Sciatic nerve (tissue), 2 donors: ENCODE results near the gene DGKE. TPM values are rescaled to one million over a fixed set of nuclear protein-coding genes. Genes with fewer than 3 reads are reported as not detected.

Source experiments
- ATAC-seq: fragments of 200-7000 bp; cut with Tn5 transposase; one replicate; pipeline ENCODE4 v1.9.1; 2020; ENCODE audit warnings: mild to moderate bottlenecking, moderate library complexity
- DNase-seq: peaks from one replicate; pipeline ENCODE4 v3.0.0-alpha.2; 2020; ENCODE audit warnings: low spot score
- intact Hi-C: fragments of 100-400 bp; cut with DNase I; formaldehyde crosslinking; loops from one replicate; pipeline ENCODE4 v1.14.2; 2022
- total RNA-seq: library from RNA; stranded (reverse); fragmentation: NEBNext Ultra II Directional; extraction: Animal tissue kit (Norgen Biotek cat#: 25700); gene quantifications from one replicate; pipeline ENCODE4 v1.2.1, GENCODE V29; 2021
- donor health status: DM: no; HTN: no; CAD: no.
- donor health status: DM: no; HTN: no; CAD: no.

Gene DGKE
- total RNA-seq, 1 donor from 2014 or later: 16.8 TPM

GRCh38 chr17:56881685-56882295 lies 47.8 kb downstream of the DGKE start:
- DNase-seq (no peak), ATAC-seq (no peak)
- intact Hi-C loops: no loop called here

- DNase-seq: no peak
- no peak for ATAC-seq
- intact Hi-C loops: no loop called here
These were observed 49.7 kb downstream of the DGKE start for GRCh38 chr17:56883616-56884015.

- intact Hi-C loops: no loop called here
- ATAC-seq (no peak), DNase-seq (no peak)
These were observed 50.7 kb downstream of the DGKE start for GRCh38 chr17:56884483-56885311.

GRCh38 chr17:56885312-56885657 lies 51.3 kb downstream of the DGKE start:
- ATAC-seq (no peak), DNase-seq (no peak)
- intact Hi-C loops: no loop called here

- no peak for DNase-seq
- no peak for ATAC-seq
- intact Hi-C loops: no loop called here
These were observed 52.4 kb downstream of the DGKE start for GRCh38 chr17:56886288-56886731.

GRCh38 chr17:56887105-56887504 lies 53.2 kb downstream of the DGKE start:
- ATAC-seq: no peak
- no peak for DNase-seq
- intact Hi-C loops: no loop called here

GRCh38 chr17:56887552-56888467 lies 53.9 kb downstream of the DGKE start:
- ATAC-seq (no peak), DNase-seq (no peak)
- intact Hi-C loops: no loop called here

- no peak for ATAC-seq
- no peak for DNase-seq
- intact Hi-C loops: no loop called here
These were observed 56.4 kb downstream of the DGKE start for GRCh38 chr17:56890390-56890789.

GRCh38 chr17:56890906-56891674 lies 57.1 kb downstream of the DGKE start:
- ATAC-seq: no peak
- peak; percentile 21 for DNase-seq
- intact Hi-C loops: no loop called here

- intact Hi-C loops: no loop called here
- DNase-seq: peak; percentile 63
- ATAC-seq: no peak
These were observed 57.8 kb downstream of the DGKE start for GRCh38 chr17:56891751-56892150.

GRCh38 chr17:56892333-56892732 lies 58.4 kb downstream of the DGKE start:
- intact Hi-C loops: no loop called here
- ATAC-seq (no peak), DNase-seq (no peak)

- intact Hi-C loops: no loop called here
- DNase-seq (peak; percentile 28), ATAC-seq (no peak)
These were observed 59.6 kb downstream of the DGKE start for GRCh38 chr17:56893503-56893902.

GRCh38 chr17:56894859-56895455 lies 61.0 kb downstream of the DGKE start:
- intact Hi-C loops: no loop called here
- ATAC-seq: no peak
- peak; percentile 41 for DNase-seq

GRCh38 chr17:56896217-56896967 lies 62.4 kb downstream of the DGKE start:
- intact Hi-C loops: no loop called here
- no peak for DNase-seq
- ATAC-seq: no peak

- intact Hi-C loops: no loop called here
These were observed 63.0 kb downstream of the DGKE start for GRCh38 chr17:56896968-56897359.

GRCh38 chr17:56897646-56898424 lies 63.9 kb downstream of the DGKE start:
- ATAC-seq (no peak), DNase-seq (peak; percentile 28)
- intact Hi-C loops: no loop called here

More at GRCh38 chr17:56896968-56897359, 63.0 kb downstream of the DGKE start:
- ATAC-seq (no peak), DNase-seq (peak; percentile 8)

- DNase-seq (peak; percentile 55), ATAC-seq (no peak)
- intact Hi-C loops: no loop called here
These were observed 64.9 kb downstream of the DGKE start for GRCh38 chr17:56898874-56899273.
